Heart right ventricle (tissue), 16 donors: ENCODE measurements around the gene SPTSSB. TPM values are rescaled to one million over a fixed set of nuclear protein-coding genes. Genes with fewer than 3 reads are reported as not detected.

Source experiments
- ATAC-seq, 8 donors: fragments of 200-7000 bp; cut with Tn5 transposase; one replicate each; pipeline ENCODE4 v1.9.1; 2020; ENCODE audit warnings: mild to moderate bottlenecking in 8 of 8, moderate library complexity in 8 of 8, moderate number of reproducible peaks in 1 of 8
- DNase-seq, 2 donors: peaks; one replicate each; pipeline ENCODE4 v3.0.0-alpha.2; 2020
- H3K27ac ChIP-seq, 10 donors: fragments of 200-600 bp; sonication (generic) in 2 of 10; one replicate each; pipeline versions ENCODE4 v1.5.0 to v1.8.0; 2020 to 2022; ENCODE audit warnings: mild to moderate bottlenecking in 3 of 10
- H3K27me3 ChIP-seq, 7 donors: fragments of 200-600 bp; one replicate each; pipeline ENCODE4 v1.8.0; 2021 to 2022; ENCODE audit warnings: mild to moderate bottlenecking in 2 of 7
- H3K36me3 ChIP-seq, 9 donors: fragments of 200-600 bp; sonication (generic) in 1 of 9; one replicate each; pipeline versions ENCODE4 v1.5.0 to v1.8.0; 2020 to 2022; ENCODE audit warnings: mild to moderate bottlenecking in 2 of 9
- H3K4me1 ChIP-seq, 9 donors: fragments of 200-600 bp; sonication (generic) in 1 of 9; one replicate each; pipeline versions ENCODE4 v1.5.0 to v1.8.0; 2020 to 2022; ENCODE audit warnings: mild to moderate bottlenecking in 4 of 9
- H3K4me3 ChIP-seq, 10 donors: fragments of 200-600 bp; sonication (generic) in 2 of 10; one replicate each; pipeline versions ENCODE4 v1.5.0 to v1.8.0; 2020 to 2022; ENCODE audit warnings: mild to moderate bottlenecking in 7 of 10, moderate library complexity in 2 of 10
- H3K9me3 ChIP-seq, 11 donors: fragments of 200-600 bp in 10 of 11; sonication (generic) in 2 of 11; one replicate each; pipeline versions ENCODE4 v1.5.0 to v1.8.0; 2013 to 2022; ENCODE audit warnings: mild to moderate bottlenecking in 2 of 11, control low read depth in 1 of 11, moderate library complexity in 1 of 11
- WGBS, 2 donors: extraction: QIAGEN DNeasy Blood & Tissue Kit; methylation state at CpG; one replicate each; pipeline ENCODE4 v1.1.7; 2013; ENCODE audit warnings: inconsistent platforms in 1 of 2; 5-methylcytosine and 5-hydroxymethylcytosine counted together
- intact Hi-C, 10 donors: fragments of 100-400 bp; cut with DNase I; formaldehyde crosslinking; loops; one replicate each; pipeline versions ENCODE4 v1.11.1 to v1.14.2; 2022
- polyA plus RNA-seq, 2 donors: library from polyadenylated mRNA; stranded (reverse); fragments of 200-250 nt; gene quantifications; one replicate each; pipeline ENCODE4 v1.2.3, GENCODE V29; 2013
- total RNA-seq, 10 donors: library from RNA; stranded (reverse); fragmentation: NEBNext Ultra II Directional in 3 of 10; extraction: Animal tissue kit (Norgen Biotek cat#: 25700) in 3 of 10; gene quantifications; one replicate each; pipeline versions ENCODE4 v1.2.1 to v1.2.4, GENCODE V29; 2021 to 2023
- TF ChIP-seq, protein P1 (sequence below), 9 donors: fragments of 200-600 bp; sonication (generic) in 2 of 9; IDR thresholded peaks; one replicate each; pipeline versions ENCODE4 v1.5.0 to v1.8.0; 2021 to 2022; ENCODE audit warnings: antibody characterized with exemption in 9 of 9, mild to moderate bottlenecking in 5 of 9, moderate library complexity in 1 of 9
- donor health status: Arrhythmogenic right ventricular cardiomyopathy.
- donor health status: ischemic (EF 13 %, LVEDD 7.1; RV severe dilation, severe dysfunction).
- donor health status: healthy with polysubstance abuse.
- donor health status: DM: no; HTN: yes; CAD: no.
- donor health status: DM: no; HTN: no; CAD: no.
- donor health status: ischemic (EF 25% LVEDD 6.9; RV normal size, moderate dysfunction).
- donor health status: ischemic (EF 25% LVEDD 5.7; RV mildly dilated, moderate dysfunction).
- donor health status: healthy.
- donor health status: DM: yes; HTN: yes; CAD: no.
- donor health status: Ischemic cardiomyopathy.
- donor health status: ischemic (EF 35%, LVEDD 5.7; RV mildly dilated, moderate dysfunction).
- donor health status: nonischemic (EF 11% LVEDD 7.7; RV severe dilation, severe dysfunction).
- donor health status: DM: yes; HTN: yes; CAD: no.
- donor health status: PGD.
- donor health status: ischemic (EF 29% LVEDD 5.4; RV normal size, mild dysfunction).
- donor health status: nonischemic (EF 23%, LVEDD 6.1; RV moderate dilation, normal function).

SPTSSB gene
- total and polyA plus RNA-seq, 12 donors, result 0.03 to 0.51 (median 0.14) TPM; not detected in 8

DNA sequence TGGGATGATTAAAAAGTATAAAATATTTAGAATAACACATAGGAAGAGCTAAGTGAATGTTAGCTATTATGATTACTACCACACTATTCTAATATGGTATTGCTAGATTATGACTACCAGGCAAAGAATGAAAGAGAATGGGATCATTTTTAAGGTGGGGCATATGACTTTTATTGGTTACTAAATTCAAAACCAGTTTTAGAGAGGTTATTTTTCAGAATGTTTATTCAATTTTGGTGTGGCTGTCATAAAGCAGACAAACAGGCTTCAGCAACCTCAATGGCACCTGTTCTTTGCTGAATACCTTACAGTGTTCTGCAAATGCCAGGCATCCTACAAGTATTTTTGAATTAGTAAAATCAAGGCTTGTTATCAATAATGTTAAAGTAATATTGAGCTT, 12.8 kb downstream of the SPTSSB start:
- Histone ChIP-seq H3K4me1 (no peaks in the 10 kb centered on the region), H3K36me3 (no peaks in the 10 kb centered on the region), H3K27ac (no peak overlapping the region), H3K9me3 (no peaks in the 10 kb centered on the region), H3K4me3 (no peak overlapping the region), H3K27me3 (no peaks in the 10 kb centered on the region)
- DNase-seq, result no peak
- TF ChIP-seq, protein P1, sequence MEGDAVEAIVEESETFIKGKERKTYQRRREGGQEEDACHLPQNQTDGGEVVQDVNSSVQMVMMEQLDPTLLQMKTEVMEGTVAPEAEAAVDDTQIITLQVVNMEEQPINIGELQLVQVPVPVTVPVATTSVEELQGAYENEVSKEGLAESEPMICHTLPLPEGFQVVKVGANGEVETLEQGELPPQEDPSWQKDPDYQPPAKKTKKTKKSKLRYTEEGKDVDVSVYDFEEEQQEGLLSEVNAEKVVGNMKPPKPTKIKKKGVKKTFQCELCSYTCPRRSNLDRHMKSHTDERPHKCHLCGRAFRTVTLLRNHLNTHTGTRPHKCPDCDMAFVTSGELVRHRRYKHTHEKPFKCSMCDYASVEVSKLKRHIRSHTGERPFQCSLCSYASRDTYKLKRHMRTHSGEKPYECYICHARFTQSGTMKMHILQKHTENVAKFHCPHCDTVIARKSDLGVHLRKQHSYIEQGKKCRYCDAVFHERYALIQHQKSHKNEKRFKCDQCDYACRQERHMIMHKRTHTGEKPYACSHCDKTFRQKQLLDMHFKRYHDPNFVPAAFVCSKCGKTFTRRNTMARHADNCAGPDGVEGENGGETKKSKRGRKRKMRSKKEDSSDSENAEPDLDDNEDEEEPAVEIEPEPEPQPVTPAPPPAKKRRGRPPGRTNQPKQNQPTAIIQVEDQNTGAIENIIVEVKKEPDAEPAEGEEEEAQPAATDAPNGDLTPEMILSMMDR (IDR thresholded peaks at IDR 0.05), result no peak
- ATAC-seq, result no peak
- intact Hi-C loops, result no loop called here

DNA sequence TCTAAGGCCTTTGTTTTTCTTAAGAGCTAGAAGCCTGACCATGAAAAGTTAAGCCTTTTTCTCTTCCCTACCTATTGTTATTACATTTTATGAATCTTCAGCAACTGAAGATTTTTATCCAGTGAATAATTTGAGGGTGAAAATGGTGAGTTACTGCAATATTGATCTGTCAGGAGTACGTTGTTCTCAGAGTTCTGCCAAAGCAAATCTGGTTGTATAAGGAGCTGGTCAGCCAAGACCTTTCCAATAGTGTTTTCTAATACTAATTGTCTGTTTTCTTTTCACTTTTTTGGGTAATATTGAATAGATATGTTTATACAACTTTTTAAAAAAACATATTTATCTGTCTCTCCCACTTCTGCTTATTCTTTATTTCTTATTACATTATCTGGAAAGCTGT, 15.0 kb downstream of the SPTSSB start:
- DNase-seq, result no peak
- Histone ChIP-seq H3K36me3 (no peaks in the 10 kb centered on the region), H3K4me3 (no peak overlapping the region), H3K27ac (no peak overlapping the region), H3K9me3 (no peaks in the 10 kb centered on the region), H3K27me3 (no peaks in the 10 kb centered on the region), H3K4me1 (no peaks in the 10 kb centered on the region)
- intact Hi-C loops, result no loop called here
- ATAC-seq, result no peak
- TF ChIP-seq, protein P1 (IDR thresholded peaks at IDR 0.05), result no peak
- 77 to 84% methylated on average over 1 of the region's 1 CpG for WGBS, 2 donors

DNA sequence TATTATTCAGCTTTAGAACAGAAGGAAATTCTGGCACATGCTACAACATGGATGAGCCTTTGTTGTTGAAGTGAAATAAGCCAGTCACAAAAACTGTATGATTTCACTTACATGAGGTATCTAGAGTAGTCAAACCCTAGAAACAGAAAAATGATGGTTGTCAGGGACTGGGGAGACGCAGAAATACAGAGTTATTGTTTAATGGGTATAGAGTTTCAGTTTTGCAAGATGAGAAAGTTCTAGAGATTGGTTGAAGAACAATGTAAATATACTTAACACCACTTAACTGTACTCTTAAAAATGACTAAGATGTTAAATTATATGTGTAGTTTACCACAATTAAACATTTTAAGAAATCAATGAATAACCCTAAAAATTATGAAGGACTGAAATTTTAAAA, 15.8 kb downstream of the SPTSSB start:
- H3K4me3 ChIP-seq, result no peak overlapping the region
- no peaks in the 10 kb centered on the region for H3K9me3 ChIP-seq
- H3K27me3 ChIP-seq, result no peaks in the 10 kb centered on the region
- H3K4me1 ChIP-seq, result no peaks in the 10 kb centered on the region
- intact Hi-C loops, result no loop called here
- no peak for ATAC-seq
- DNase-seq, result no peak
- 82 to 89% methylated on average over 1 of the region's 1 CpG for WGBS, 2 donors
- TF ChIP-seq, protein P1 (IDR thresholded peaks at IDR 0.05), result no peak
- no peak overlapping the region for H3K27ac ChIP-seq
- H3K36me3 ChIP-seq, result no peaks in the 10 kb centered on the region

GRCh38 chr3:161354554-161354953, 16.8 kb downstream of the SPTSSB start:
- no peaks in the 10 kb centered on the region for H3K27me3 ChIP-seq
- 74 to 78% methylated on average over 2 of the region's 2 CpGs for WGBS, 2 donors
- H3K4me3 ChIP-seq, result no peak overlapping the region
- ATAC-seq (no peak), DNase-seq (no peak)
- H3K9me3 ChIP-seq, result no peaks in the 10 kb centered on the region
- no peak overlapping the region for H3K27ac ChIP-seq
- no peaks in the 10 kb centered on the region for H3K36me3 ChIP-seq
- intact Hi-C loops, result no loop called here
- H3K4me1 ChIP-seq, result peaks cover 0 to 8% (median 0%) of the 10 kb centered on the region in 9 donors
- TF ChIP-seq, protein P1 (IDR thresholded peaks at IDR 0.05), result no peak

GRCh38 chr3:161351330-161351729, 20.0 kb downstream of the SPTSSB start:
- H3K4me1 ChIP-seq, result peaks cover 0 to 16% (median 0%) of the 10 kb centered on the region in 9 donors
- H3K4me3 ChIP-seq, result no peak overlapping the region
- no peaks in the 10 kb centered on the region for H3K36me3 ChIP-seq
- H3K27ac ChIP-seq, result no peak overlapping the region
- intact Hi-C loops, result no loop called here
- ATAC-seq (no peak), DNase-seq (no peak)
- 41 to 85% methylated on average over 1 of the region's 1 CpG for WGBS, 2 donors
- H3K27me3 ChIP-seq, result no peaks in the 10 kb centered on the region
- H3K9me3 ChIP-seq, result no peaks in the 10 kb centered on the region
- TF ChIP-seq, protein P1 (IDR thresholded peaks at IDR 0.05), result no peak
